Stimulated activated CD8-positive, alpha-beta memory T cell treated with anti-CD3 and anti-CD28 coated beads, Interleukin-15, amount 100 ng/mL, for 4 hours (primary cell): Measurements from ENCODE around the gene SPZ1.
"Not testable (repeated sequence)": the region's sequence is repeated elsewhere in the genome, so short reads cannot be mapped to it uniquely, and the experiment has no call there.

Experiments
- DNase-seq, 2 donors: peaks; one replicate each; pipeline ENCODE4 v3.0.0-alpha.2; 2020; ENCODE audit warnings: low read depth in 2 of 2

Gene SPZ1

DNA sequence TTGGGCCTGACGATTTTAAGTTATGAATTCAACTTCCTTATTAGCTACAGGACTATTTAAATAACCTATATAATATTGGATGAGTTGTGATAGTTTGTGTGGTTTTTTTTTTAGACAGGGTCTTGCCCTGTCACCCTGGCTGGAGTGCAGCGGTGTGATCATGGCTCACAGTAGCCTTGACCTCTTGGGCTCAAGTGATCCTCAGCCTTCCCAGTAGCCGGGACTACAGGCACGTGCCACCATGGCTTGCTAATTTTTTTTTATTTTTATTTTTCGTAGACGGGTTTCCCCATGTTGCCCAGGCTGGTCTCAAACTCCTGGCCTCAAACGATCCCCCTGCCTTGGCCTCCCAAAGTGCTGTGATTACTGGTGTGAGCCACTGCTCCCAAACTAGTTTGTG is 17.6 kb downstream of the SPZ1 start:
- DNase-seq, result no peak

DNA sequence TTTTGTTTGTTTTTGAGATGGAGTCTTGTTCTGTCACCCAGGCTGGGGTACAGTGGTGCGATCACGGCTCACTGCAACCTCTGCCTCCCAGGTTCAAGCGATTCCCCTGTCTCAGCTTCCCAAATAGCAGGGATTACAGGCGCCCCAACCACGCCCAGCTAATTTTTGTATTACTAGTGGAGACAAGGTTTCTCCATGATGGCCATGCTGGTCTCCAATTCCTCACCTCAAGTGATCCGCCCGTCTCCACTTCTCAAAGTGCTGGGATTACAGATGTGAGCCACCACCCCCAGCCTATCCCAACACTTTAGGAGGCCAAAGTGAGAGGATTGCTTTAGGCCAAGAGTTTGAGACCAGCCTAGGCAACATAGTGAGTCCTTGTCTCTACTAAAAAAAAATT is 19.3 kb downstream of the SPZ1 start:
- no peak for DNase-seq

DNA sequence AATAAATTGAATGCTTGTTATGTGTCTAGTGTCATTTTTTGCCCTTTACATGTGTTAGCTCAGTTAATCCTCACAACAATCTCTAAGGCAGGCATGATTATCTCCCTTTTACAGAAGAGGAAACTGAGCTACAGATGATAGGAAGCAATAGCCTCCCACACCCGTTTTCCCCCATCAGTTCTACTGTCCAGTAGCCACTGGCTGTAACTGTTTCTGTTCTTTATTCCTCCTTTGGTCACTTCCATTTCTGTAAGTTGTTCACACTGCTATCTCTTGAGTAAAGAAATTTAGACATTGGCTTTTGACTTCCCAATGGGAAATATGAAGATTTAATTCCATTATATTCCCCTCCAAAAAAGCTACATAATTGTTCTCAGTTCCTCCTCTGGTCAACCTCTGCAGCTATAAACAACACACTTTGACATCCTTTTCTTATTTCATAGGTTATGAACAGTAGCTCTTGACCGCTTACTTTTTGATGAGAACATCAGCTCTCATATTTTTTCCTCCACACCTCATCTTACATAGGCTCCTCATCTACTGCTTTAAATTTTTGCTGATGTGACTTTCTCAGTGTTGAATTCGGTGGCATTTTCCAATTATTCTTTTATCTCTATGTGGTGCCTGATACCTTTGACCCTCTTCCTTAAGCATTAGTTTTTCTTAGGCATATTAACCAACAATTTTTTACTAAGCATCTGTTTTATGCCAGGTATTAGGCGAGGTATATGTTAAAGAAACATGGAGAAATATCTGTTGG is 21.4 kb downstream of the SPZ1 start:
- no peak for DNase-seq

DNA sequence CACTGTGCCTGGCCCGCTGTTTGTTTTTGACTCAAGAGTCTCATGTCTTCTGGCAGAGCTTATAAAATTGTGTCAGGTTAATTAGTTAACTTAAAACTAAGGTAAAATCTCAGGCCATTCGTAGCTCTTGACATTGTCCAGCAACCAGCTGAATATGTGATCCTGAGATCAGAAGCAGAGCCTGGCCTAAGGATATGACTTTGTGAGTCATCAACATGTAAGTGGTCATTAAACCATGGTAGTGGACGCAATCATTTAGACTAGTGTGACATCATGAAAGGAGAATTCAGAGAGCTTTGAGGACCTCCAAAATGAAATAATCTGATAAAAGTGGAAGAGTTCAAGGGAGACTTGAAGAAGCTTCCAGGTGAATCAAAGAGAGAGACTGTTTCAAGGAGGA is 23.3 kb downstream of the SPZ1 start:
- no peak for DNase-seq

DNA sequence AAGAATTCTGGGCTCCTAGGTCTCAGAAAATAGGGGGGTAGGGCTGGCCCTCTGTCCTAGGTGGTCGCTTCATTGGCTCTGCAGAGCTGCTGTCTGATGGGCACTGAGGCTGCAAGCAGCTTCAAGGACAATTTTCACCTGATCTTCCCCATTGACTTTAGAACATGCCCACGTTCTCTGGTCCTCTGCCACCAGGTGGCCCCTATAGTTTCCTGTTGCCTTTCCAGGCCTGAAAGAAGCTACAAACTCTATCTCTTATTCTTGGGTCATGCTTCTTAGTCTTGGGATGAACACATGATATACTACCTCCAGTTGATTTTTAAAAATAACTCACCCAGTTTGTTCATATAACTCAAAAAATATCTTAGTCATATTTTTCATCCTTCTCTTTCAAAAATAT is 26.3 kb downstream of the SPZ1 start:
- no peak for DNase-seq

DNA sequence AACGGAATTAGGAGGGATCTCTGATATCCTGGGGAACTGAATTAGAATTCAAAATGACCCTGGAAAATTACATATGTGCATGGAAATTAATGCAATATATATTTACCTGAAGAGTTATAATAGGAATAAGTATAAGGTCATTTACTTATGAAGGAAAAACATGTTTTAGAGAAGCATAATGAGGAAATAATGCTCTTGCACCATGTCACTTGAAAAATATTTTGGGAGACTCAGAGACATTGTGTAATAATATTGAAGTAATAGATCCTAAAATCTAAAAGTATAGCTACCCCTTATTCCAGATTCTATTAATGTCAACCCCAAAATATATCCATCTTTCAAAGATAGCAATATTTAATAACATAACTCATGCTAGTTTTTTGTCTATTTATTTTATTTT is 28.4 kb downstream of the SPZ1 start:
- DNase-seq, result no peak

DNA sequence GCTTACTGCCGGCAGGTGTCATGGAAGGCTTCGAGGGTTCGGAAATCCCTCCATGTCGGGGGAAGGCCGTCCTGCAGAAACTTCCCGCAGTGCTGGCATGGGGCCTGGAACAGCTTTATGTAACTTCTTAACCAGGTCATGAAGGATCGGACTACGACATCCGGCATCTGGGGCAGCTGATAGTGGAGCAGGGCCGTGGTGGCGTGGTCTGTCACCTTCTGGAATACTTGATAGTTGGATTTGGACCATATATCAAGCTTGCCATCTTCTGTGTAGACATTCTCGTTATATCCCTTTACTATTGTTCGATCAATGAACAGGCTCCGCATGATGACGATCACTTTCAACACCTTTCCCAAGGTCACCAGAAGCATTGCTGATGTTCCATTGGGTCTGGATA is 31.2 kb downstream of the SPZ1 start:
- not testable (repeated sequence) for DNase-seq

DNA sequence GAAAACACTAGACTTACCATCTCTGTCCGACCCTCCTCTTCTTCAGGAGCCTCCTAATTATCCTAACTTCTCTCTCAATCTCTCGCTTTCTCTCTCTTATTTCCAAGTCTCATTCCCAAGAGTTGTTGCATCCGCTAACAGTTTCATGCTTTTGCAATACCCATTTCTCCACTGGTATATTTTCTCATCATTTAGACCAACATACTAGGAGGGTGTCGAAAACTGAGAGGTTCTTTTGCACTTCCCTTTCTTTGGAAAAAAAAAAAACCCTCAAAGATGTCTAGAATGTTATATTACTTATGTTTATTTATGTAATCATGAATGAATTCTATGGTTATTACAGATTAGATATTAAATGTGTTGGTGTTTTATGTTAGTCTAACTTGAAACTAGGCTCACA is 35.9 kb downstream of the SPZ1 start:
- DNase-seq, result no peak

DNA sequence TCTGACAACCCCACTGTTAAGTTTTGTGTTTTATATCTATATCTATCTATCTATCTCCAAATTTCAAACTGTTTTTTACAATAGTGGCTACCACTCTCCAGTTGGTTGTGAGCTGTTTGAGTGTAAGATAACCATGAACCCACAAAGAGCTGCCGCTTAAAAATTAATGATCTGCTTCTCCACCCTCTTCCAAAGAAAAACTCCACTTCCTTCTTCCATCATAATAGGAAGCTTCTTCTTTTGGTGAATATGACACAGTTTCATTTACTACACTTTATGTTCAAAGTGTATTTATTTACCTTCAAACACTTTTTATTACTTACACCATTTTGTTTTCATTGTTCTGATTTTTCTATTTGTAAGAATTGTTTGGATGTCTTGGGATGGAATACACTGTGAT is 37.9 kb downstream of the SPZ1 start:
- no peak for DNase-seq

DNA sequence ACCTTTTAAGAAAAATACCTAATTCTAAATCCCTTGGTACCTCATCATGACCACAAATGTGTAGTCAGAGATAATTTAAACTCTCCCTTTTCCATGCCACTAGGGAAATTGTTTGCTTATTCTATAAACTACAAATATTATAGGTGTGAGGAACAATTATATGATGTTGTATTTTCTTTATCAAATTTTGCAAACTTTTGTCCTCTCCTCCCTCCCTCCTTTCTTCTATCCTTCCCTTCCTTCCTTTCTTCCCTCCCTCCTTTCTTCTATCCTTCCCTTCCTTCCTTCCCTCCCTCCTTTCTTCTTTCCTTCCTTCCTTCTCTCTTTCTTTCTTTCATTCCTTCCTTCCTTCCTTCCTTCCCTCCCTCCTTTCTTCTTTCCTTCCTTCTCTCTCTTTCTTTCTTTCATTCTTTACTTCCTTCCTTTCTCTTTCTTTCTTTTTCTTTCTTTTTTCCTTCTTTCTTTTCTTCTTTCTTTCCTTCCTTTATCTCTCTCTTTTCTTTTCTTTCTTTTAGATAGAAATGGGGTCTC is 41.2 kb downstream of the SPZ1 start:
- no peak for DNase-seq

DNA sequence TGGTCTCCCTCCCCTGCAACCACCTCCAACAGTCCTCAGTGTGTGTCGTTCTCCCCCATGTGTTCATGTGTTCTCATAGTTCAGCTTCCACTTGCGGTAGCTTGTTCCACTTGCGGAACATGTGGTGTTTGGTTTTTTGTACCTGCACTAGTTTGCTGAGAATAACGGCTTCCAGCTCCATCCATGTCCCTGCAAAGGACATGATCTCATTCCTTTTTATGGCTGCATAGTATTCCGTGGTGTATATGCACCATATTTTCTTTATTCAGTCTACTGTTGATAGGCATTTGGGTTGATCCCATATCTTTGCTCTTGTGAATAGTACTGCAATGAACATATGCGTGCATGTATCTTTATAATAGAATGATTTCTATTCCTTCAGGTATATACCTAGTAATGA is 45.1 kb downstream of the SPZ1 start:
- no peak for DNase-seq

DNA sequence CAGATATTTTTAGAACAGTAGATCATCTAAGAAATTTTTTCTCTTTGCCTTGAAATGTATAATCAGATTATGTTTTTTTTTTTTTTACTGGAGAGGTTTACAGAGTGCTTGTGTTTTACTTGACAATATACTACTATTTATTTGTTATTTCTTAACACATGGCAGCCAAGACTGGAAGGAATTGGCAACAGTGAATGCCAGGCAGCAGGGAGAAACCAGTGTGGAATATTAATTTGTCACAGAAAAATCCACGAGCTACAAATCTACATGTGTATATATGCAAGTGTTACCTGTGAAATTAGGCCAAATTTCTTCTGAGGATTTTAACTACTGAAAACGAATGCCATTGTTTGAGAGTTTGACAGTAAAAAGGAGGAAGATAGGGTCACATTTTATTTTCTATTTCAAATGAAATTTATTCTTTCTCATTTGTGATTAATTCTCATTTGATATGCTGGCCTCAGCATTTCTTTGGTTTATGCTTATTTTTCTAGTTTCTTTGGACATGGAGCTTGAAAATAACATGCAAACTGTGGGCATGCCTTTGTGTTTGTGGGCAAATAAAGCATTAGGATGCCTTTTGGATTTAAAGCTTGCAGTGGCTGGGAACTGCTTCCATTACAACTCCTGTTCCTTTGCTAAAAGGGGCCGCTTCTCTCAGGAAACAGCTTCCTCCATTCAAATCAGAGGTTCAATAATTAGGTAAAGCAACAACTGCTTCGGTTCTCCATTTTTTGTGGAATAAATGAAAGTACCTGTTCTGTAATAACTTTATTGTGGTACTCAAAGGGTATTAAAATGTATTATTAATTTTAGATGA is 49.1 kb downstream of the SPZ1 start:
- no peak for DNase-seq

DNA sequence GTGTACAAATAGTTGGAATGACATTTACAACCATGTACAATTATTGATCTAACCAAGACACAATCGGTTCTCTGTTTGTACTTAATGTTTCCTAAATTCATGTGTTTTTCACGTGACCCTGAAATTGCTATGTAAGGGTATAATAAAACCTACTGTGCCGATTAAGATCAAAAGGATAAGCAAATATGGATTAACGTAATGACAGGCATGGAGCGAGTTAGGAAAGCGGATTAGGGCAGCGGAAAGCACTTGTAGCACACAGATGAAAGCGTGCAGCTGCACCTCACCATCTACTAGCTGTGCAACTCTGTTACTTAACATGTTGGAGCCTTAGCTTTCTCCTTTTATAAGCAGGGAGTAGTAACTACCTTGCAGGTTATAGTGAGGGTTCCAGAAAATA is 49.7 kb downstream of the SPZ1 start:
- DNase-seq, result no peak

DNA sequence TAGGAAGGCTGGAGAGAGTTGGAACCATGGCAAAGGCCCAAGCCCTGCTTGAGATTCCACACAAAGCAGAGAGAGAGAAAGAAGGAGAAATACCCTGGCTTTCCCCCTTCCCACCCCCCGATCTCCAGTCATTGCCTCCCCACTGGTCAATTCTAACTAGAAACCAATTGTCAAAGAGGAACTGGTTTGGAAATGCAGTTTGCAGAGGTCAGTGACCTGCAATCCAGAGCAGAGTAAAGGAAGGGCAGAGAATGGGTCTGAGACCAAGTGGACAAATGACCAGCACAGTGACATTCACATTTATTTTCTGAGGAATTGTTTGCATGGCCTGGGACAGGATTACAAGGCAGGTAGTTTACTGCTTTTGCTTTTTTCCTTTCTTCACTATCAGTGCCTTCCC is 50.6 kb downstream of the SPZ1 start:
- no peak for DNase-seq
